Cardiac muscle cell (in vitro differentiated cells and primary cell): Measurements from ENCODE around the gene MRPS18B. TPM values are rescaled to one million over a fixed set of nuclear protein-coding genes. Genes with fewer than 3 reads are reported as not detected.

ENCODE experiments used
- DNase-seq, 2 donors: peaks; one replicate each; pipeline versions ENCODE4 v3.0.0 to v3.0.0-alpha.2; 2010 to 2017; ENCODE audit warnings: low read depth in 1 of 2, low spot score in 1 of 2
- H3K27ac ChIP-seq: fragments of 200-600 bp; sonication (generic); 2 replicates; pipeline ENCODE4 v1.5.1; 2016
- H3K27me3 ChIP-seq: fragments of 200-600 bp; sonication (generic); 2 replicates; pipeline ENCODE4 v1.6.0; 2016; ENCODE audit warnings: control low read depth
- H3K36me3 ChIP-seq: fragments of 200-600 bp; sonication (generic); 2 replicates; pipeline ENCODE4 v1.5.1; 2016; ENCODE audit warnings: control low read depth
- H3K4me1 ChIP-seq: fragments of 200-600 bp; sonication (generic); 2 replicates; pipeline ENCODE4 v1.8.1; 2017; ENCODE audit warnings: low read depth, mild to moderate bottlenecking, mixed run types
- H3K4me3 ChIP-seq: fragments of 200-600 bp; sonication (generic); 2 replicates; pipeline ENCODE4 v1.5.1; 2016; ENCODE audit warnings: mild to moderate bottlenecking
- H3K9me3 ChIP-seq: fragments of 200-600 bp; sonication (generic); 2 replicates; pipeline ENCODE4 v1.5.1; 2017; ENCODE audit warnings: low read depth, mild to moderate bottlenecking, control low read depth
- CTCF ChIP-seq: IDR thresholded peaks from 2 replicates; pipeline ENCODE4 v1.5.1; 2012; ENCODE audit warnings: low read depth, mild to moderate bottlenecking, low read length
- polyA plus RNA-seq: library from polyadenylated mRNA; unstranded; fragments of >200 nt; fragmentation: Nextera tagmentation; extraction: Ambion mirVana; gene quantifications from 2 replicates; pipeline ENCODE4 v1.2.1, GENCODE V29; 2016
- total RNA-seq: library from RNA; depleted of rRNA; stranded (reverse); fragments of >200 nt; gene quantifications from 2 replicates; pipeline ENCODE4 v1.2.3, GENCODE V29; 2016

MRPS18B gene
- total and polyA plus RNA-seq, 2 experiments from 2014 or later = 58.2 to 107 TPM

- peak; percentile 24 to 56 for DNase-seq
- no peak for TF ChIP-seq CTCF
- Histone ChIP-seq H3K27me3 (no peaks in the 10 kb centered on the region), H3K4me3 (peak overlapping the region; percentile 83), H3K36me3 (peaks cover 17% of the 10 kb centered on the region), H3K4me1 (peaks cover 21% of the 10 kb centered on the region), H3K9me3 (no peaks in the 10 kb centered on the region), H3K27ac (peak overlapping the region; percentile 99)
Measured at GRCh38 chr6:30615958-30616810, 1.5 kb upstream of the MRPS18B start.

GRCh38 chr6:30616811-30617564 lies 652 bp upstream of the MRPS18B start, which contains the start of gene PPP1R10:
TSS of gene PPP1R10 (minus strand) at chr6:30617243. CDS start at chr6:30609944, 7,299 bp downstream.
- Histone ChIP-seq H3K27me3 (no peaks in the 10 kb centered on the region), H3K9me3 (no peaks in the 10 kb centered on the region), H3K4me1 (peaks cover 21% of the 10 kb centered on the region), H3K36me3 (peaks cover 20% of the 10 kb centered on the region), H3K4me3 (peak within 1 kb of the TSS; percentile 83), H3K27ac (peak within 1 kb of the TSS; percentile 99)
- DNase-seq = peak; percentile 100
- TF ChIP-seq CTCF = no peak

GRCh38 chr6:30618270-30618797 lies 694 bp downstream of the MRPS18B start:
- Histone ChIP-seq H3K27me3 (no peaks in the 10 kb centered on the region), H3K36me3 (peaks cover 31% of the 10 kb centered on the region), H3K4me3 (peak overlapping the region; percentile 51), H3K4me1 (peaks cover 15% of the 10 kb centered on the region), H3K9me3 (no peaks in the 10 kb centered on the region), H3K27ac (peak overlapping the region; percentile 99)
- peak in 1 of 2 donors; percentile 33 for DNase-seq
- no peak for TF ChIP-seq CTCF

GRCh38 chr6:30619561-30619960 lies 1.9 kb downstream of the MRPS18B start:
- Histone ChIP-seq H3K27me3 (no peaks in the 10 kb centered on the region), H3K36me3 (peaks cover 36% of the 10 kb centered on the region), H3K27ac (no peak overlapping the region), H3K4me3 (no peak overlapping the region), H3K9me3 (no peaks in the 10 kb centered on the region), H3K4me1 (peaks cover 9% of the 10 kb centered on the region)
- DNase-seq = no peak
- no peak for TF ChIP-seq CTCF

- no peak for DNase-seq
- Histone ChIP-seq H3K27me3 (no peaks in the 10 kb centered on the region), H3K4me1 (no peaks in the 10 kb centered on the region), H3K27ac (no peak overlapping the region), H3K36me3 (peaks cover 32% of the 10 kb centered on the region), H3K4me3 (no peak overlapping the region), H3K9me3 (no peaks in the 10 kb centered on the region)
- no peak for TF ChIP-seq CTCF
Measured at GRCh38 chr6:30625511-30625910, 7.9 kb downstream of the MRPS18B start.
